Fibroblast of mammary gland (primary cell): ENCODE measurements around the gene CPEB1.
A peak's percentile ranks its signal among the peaks of the same experiment; 100 is the strongest.
"Not testable (repeated sequence)": the region's sequence is repeated elsewhere in the genome, so short reads cannot be mapped to it uniquely, and the experiment has no call there.

Experiments used
- DNase-seq: peaks from one replicate; pipeline ENCODE4 v3.0.0-alpha.2; 2010; ENCODE audit warnings: low read depth
- H3K4me3 ChIP-seq: 2 replicates; pipeline ENCODE4 v1.5.1; 2011; ENCODE audit warnings: low read depth, mild to moderate bottlenecking, low read length, moderate library complexity; ENCODE audit not compliant: control insufficient read depth
- TF ChIP-seq, protein P1 (sequence below): conservative IDR thresholded peaks from 2 replicates; pipeline ENCODE4 v1.5.1; 2011; ENCODE audit warnings: low read depth, low read length, inconsistent platforms; ENCODE audit not compliant: control insufficient read depth, insufficient read depth

The CPEB1 gene

GRCh38 chr15:82532383-82532990, 114.7 kb downstream of the CPEB1 start:
- DNase-seq, result no peak
- H3K4me3 ChIP-seq, result no peak overlapping the region
- TF ChIP-seq, protein P1, sequence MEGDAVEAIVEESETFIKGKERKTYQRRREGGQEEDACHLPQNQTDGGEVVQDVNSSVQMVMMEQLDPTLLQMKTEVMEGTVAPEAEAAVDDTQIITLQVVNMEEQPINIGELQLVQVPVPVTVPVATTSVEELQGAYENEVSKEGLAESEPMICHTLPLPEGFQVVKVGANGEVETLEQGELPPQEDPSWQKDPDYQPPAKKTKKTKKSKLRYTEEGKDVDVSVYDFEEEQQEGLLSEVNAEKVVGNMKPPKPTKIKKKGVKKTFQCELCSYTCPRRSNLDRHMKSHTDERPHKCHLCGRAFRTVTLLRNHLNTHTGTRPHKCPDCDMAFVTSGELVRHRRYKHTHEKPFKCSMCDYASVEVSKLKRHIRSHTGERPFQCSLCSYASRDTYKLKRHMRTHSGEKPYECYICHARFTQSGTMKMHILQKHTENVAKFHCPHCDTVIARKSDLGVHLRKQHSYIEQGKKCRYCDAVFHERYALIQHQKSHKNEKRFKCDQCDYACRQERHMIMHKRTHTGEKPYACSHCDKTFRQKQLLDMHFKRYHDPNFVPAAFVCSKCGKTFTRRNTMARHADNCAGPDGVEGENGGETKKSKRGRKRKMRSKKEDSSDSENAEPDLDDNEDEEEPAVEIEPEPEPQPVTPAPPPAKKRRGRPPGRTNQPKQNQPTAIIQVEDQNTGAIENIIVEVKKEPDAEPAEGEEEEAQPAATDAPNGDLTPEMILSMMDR, result no peak

DNA sequence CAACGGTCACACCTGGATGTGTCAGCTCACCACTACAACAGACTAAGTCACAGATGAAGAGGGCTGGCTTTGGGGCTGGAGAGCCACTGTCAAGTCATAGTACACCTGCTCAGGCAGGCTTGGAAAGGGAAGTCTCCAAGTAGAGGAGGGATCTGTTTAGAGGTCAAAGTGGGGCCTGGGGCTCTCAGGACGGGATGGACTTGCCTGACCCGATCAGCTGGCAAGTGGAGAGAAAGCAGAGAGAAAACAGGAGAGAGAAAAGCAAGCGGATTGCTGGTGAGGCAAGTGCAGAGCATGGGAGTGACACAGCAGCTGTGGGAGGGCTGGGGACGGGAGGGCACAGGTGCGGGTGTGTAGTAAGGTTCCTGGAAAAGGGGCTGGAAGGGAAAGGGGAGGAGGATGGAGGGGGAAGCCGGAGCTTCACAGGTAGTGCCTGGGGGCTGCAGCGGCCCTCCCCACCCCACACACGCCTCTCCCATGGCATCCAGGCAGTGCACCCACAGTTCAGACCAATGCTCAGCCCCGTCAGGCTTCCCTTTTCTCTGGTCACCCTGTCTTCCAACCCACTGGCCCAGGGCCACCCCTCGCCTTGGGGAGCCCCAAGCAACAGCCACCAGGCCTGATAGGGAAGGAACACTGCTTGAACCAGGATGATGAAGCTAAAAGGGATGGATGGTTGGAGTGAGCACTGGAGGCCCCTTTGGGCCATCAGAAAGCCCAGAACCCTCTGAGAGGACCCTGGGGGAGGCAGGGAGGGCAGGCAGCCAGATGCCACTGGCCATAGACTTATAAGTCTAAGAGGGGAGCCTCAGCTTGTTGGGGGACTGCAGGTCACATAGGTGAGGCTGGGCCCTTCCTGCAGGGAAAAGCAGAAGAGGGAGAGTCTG, 115.4 kb downstream of the CPEB1 start:
- DNase-seq, result no peak

DNA sequence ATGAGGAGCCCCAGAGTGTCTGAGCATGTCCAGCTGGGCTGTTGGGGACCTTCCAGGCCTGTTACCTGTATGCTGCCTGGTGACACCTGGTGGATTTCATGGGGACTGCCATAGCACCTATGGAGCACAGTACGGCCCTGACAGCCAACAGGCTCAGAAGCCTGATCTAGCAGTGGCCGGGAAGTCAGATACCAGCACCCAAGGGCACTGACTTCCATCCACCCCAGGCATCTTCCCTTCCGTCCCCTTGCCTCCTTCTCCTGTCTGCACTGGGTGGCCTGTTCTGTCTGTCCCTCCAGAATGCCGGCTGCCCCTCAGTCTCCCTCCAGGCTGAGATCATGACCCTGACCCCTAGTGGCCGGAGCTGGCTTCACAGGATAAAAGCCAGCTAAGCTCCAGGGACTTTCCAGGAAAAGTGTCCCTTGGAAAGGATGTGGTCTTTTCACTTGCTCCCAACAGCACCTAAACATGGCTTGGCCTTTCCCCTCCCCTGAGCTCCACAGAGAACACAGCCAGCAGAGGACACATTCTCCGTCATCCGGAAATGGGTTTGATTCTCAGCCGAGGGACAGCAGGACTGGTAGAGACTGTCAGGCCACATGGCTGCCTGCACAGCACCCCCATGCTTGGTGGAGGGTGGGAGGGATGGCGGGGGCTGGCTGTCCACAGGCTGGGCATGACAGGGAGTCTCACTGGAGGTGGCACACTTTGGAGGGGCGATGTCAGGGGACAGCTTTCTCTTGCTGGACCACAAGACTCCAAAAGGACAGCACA, 116.4 kb downstream of the CPEB1 start:
- DNase-seq, result peak; percentile 54
- TF ChIP-seq, protein P1, result peak; percentile 64
- H3K4me3 ChIP-seq, result no peak overlapping the region

More for the DNA sequence above, 115.4 kb downstream of the CPEB1 start:
- no peak overlapping the region for H3K4me3 ChIP-seq
- TF ChIP-seq, protein P1, result no peak

GRCh38 chr15:82530006-82530405, 117.2 kb downstream of the CPEB1 start:
- DNase-seq, result no peak
- no peak overlapping the region for H3K4me3 ChIP-seq
- TF ChIP-seq, protein P1, result no peak

DNA sequence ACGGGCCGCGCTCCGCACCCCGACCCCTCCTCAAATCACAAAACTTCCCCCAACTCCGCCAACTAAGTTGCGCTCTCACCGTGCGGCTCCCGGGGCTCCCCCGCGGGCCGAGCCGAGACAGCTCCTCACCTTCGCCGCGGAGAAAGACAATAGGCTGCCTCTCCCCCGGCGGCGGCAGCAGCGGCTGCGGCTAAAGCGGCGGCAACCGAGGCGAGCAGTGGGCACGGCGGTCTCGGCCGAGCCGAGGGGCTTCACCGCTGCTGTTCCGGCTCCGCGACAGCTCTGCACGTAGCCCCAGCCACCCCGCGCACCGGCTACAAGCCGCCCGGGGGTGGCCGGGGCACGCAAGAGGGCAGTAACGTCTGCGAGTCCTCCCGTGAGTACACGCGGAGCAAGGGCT, 133.6 kb downstream of the CPEB1 start:
- H3K4me3 ChIP-seq, DNase-seq: not testable (repeated sequence)

- H3K4me3 ChIP-seq, DNase-seq: not testable (repeated sequence)
These were observed 139.5 kb downstream of the CPEB1 start for GRCh38 chr15:82507693-82508092.

GRCh38 chr15:82507087-82507486, 140.1 kb downstream of the CPEB1 start:
- DNase-seq, H3K4me3 ChIP-seq: not testable (repeated sequence)

GRCh38 chr15:82505842-82506241, 141.3 kb downstream of the CPEB1 start:
- not testable (repeated sequence) for H3K4me3 ChIP-seq, DNase-seq

GRCh38 chr15:82504074-82504473, 143.1 kb downstream of the CPEB1 start:
- not testable (repeated sequence) for DNase-seq, H3K4me3 ChIP-seq
